Lower leg skin (tissue), 4 donors: ENCODE results near the gene ERN1. TPM values are rescaled to one million over a fixed set of nuclear protein-coding genes. Genes with fewer than 3 reads are reported as not detected.

Source experiments
- DNase-seq, 2 donors: peaks; one replicate each; pipeline ENCODE4 v3.0.0-alpha.2; 2019; ENCODE audit warnings: low spot score in 2 of 2
- H3K4me3 ChIP-seq: fragments of 200-600 bp; sonication (generic); 2 replicates; pipeline ENCODE4 v1.5.1; 2017; ENCODE audit warnings: mild to moderate bottlenecking, low read depth; ENCODE audit not compliant: poor library complexity, severe bottlenecking
- CTCF ChIP-seq, 3 donors: fragments of 450-650 bp; IDR thresholded peaks; one replicate each; pipeline ENCODE4 v1.5.1; 2016; ENCODE audit warnings: antibody characterized with exemption in 3 of 3, mild to moderate bottlenecking in 3 of 3, moderate library complexity in 2 of 3
- POLR2A ChIP-seq, 2 donors: fragments of 450-650 bp; IDR thresholded peaks; one replicate each; pipeline ENCODE4 v1.6.1; 2016 to 2017; ENCODE audit warnings: antibody characterized with exemption in 2 of 2, mild to moderate bottlenecking in 1 of 2, moderate library complexity in 1 of 2
- WGBS, 2 donors: methylation state at CpG; one replicate each; pipeline ENCODE4 v1.1.5; 2018; 5-methylcytosine and 5-hydroxymethylcytosine counted together
- intact Hi-C: fragments of 100-400 bp; cut with DNase I; formaldehyde crosslinking; loops from one replicate; pipeline ENCODE4 v1.15.0; 2023; ENCODE audit warnings: low total_unique reads
- total RNA-seq, 4 donors: library from RNA; depleted of rRNA; stranded (reverse); fragments of >200 nt; gene quantifications; one replicate each; pipeline ENCODE4 v1.1.0, GENCODE V29; 2016

The ERN1 gene
- total RNA-seq, 4 donors from 2014 or later: 18.2 to 44.0 (median 22.8) TPM

DNA sequence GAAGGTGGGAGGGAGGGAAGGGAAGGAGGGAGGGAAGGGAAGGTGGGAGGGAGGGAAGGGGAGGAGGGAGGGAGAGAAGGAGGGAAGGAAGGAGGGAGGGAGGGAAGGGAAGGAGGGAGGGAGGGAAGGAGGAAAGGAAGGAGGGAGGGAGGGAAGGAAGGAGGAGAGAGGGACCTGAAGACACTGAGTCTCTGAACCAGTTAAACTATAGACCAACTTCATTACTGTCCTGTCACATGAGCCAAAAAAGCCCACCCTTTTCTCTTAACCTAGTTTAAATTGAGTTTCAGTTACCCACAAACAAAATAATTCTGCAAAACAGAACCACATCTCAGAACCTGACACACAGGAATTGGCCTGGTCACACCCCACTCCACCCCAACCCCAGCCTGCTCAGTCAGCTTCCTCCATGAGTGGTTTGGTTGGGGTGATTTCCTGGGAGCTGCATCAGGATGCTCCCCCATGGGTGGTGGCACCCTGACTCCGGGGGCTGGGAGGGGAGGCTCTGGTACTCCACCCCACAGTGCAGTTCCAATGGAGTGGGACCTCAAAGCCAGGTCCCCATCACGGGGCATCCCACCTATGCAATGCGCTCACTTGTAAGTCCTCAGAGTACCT is 136.5 kb downstream of the ERN1 start:
- no peak overlapping the region for H3K4me3 ChIP-seq
- TF ChIP-seq CTCF (IDR thresholded peaks at IDR 0.05): no peak
- TF ChIP-seq POLR2A (IDR thresholded peaks at IDR 0.05): no peak
- peak in 1 of 2 donors; percentile 70 for DNase-seq
- WGBS, 2 donors: 71% methylated on average over 3 of the region's 3 CpGs
- intact Hi-C loops: no loop called here

DNA sequence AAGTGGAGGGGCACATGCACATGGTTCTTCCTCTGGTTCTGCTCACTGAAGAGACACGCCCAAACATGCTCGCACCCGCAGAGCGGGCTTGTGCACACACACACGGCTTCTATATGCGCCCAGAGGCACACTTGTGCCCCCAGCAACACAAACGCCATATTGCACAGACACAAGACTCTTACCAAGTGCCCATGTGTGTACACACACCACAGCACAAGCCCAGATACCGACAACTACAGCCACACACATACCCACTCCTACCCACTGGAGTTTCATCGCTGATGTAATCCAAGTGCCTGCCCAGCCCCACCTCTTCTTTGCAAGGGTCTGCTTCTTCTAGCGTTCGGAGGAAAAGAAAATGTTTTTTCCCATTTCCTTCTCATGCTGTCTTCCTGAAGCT is 138.3 kb downstream of the ERN1 start:
- intact Hi-C loops: no loop called here
- DNase-seq: no peak
- no peak overlapping the region for H3K4me3 ChIP-seq
- TF ChIP-seq CTCF (IDR thresholded peaks at IDR 0.05) (no peak), POLR2A (IDR thresholded peaks at IDR 0.05) (no peak)
- WGBS, 2 donors: 70 to 76% methylated on average over 11 of the region's 11 CpGs

DNA sequence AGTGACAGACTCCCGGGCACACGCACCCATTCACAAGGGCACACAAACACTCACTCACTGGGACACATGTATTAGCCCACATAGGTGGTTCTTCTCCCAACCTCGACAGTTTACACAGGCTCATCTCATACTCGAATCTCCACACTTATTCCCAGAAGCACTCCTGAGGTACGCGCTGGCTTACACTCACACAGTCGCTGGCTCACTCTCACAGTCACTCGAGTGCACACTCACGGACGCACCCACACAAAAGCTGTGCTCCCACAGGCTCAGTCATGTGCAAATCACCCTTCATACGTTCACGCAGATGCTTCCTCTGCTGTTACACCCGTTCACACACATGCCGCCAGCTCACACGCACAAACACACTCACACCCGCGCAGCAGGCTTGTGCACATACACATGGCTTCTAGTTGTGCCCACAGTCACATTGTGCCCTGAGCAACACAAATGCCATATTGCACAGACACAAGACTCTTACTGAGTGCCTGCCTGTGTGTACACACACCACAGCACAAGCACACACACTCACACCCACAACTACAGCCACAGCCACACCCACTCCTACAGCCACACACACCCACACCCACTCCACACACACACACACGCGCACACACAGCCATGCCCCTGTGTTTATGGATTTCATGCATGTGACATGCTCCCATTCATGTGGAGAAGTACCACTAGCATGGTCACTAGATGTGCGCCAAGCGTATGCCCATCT is 140.2 kb downstream of the ERN1 start:
- 79% methylated on average over 21 of the region's 21 CpGs for WGBS, 2 donors
- no peak overlapping the region for H3K4me3 ChIP-seq
- intact Hi-C loops: no loop called here
- TF ChIP-seq POLR2A (IDR thresholded peaks at IDR 0.05): no peak
- no peak for TF ChIP-seq CTCF (IDR thresholded peaks at IDR 0.05)
- DNase-seq: no peak

Other genes starting within 250 kb of the ERN1 start
- gene GH2, start 248.2 kb downstream of the ERN1 start, total RNA-seq: not detected
- not detected for gene CSH1, start 233.6 kb downstream of the ERN1 start, total RNA-seq
- not detected for gene CSHL1, start 218.9 kb downstream of the ERN1 start, total RNA-seq
- not detected for gene GH1, start 211.3 kb downstream of the ERN1 start, total RNA-seq
- 1 to 10 TPM in 3 of 4 donors, under 1 TPM in 1; 0.72 to 5.8 (median 3.5) TPM for gene CD79B, start 197.8 kb downstream of the ERN1 start, total RNA-seq
- gene SCN4A, start 157.2 kb downstream of the ERN1 start, total RNA-seq: 1 to 10 TPM in 1 of 4 donors, under 1 TPM in 3; 0.80 to 1.5 (median 0.81) TPM
- gene PRR29, start 131.8 kb downstream of the ERN1 start, total RNA-seq: under 1 TPM in 1 of 4 donors, not detected in 3; 0.17 TPM
- 10 to 100 TPM; 11.5 to 26.8 (median 19.9) TPM for gene ICAM2, start 109.5 kb downstream of the ERN1 start, total RNA-seq
- gene TEX2, start 133.1 kb upstream of the ERN1 start, total RNA-seq: 10 to 100 TPM; 29.9 to 59.2 (median 39.9) TPM